ENCODE data around the gene RHBDD3. TPM values are rescaled to one million over a fixed set of nuclear protein-coding genes. Genes with fewer than 3 reads are reported as not detected.

RHBDD3 gene
- total RNA-seq, 2 donors from 2014 or later = 23.9 to 36.7 TPM

GRCh38 chr22:29260601-29261315 is 7.0 kb downstream of the RHBDD3 start:
- no peak for ATAC-seq (ENCODE audit: insufficient number of reproducible peaks, low FRiP score, low read depth)
- H3K36me3 ChIP-seq = peaks cover 5% of the 10 kb centered on the region

GRCh38 chr22:29260031-29260560 is 7.7 kb downstream of the RHBDD3 start:
- Histone ChIP-seq H3K4me3 (no peak overlapping the region), H3K27me3 (replicated peaks; ENCODE audit: insufficient read depth) (no peaks in the 10 kb centered on the region), H3K9me3 (no peaks in the 10 kb centered on the region), H3K27ac (no peak overlapping the region), H3K4me1 (ENCODE audit: control insufficient read depth in 1 of 2, low read depth in 2 of 2) (no peaks in the 10 kb centered on the region), H3K36me3 (peaks cover 5% of the 10 kb centered on the region)
- no peak for TF ChIP-seq CTCF (IDR thresholded peaks at IDR 0.05)
- ATAC-seq (ENCODE audit: insufficient number of reproducible peaks, low FRiP score, low read depth) (no peak), DNase-seq (ENCODE audit: low spot score) (no peak)

More at GRCh38 chr22:29260601-29261315, 7.0 kb downstream of the RHBDD3 start:
- Histone ChIP-seq H3K27ac (no peak overlapping the region), H3K27me3 (replicated peaks; ENCODE audit: insufficient read depth) (no peaks in the 10 kb centered on the region), H3K4me1 (ENCODE audit: control insufficient read depth in 1 of 2, low read depth in 2 of 2) (no peaks in the 10 kb centered on the region), H3K4me3 (no peak overlapping the region), H3K9me3 (no peaks in the 10 kb centered on the region)
- DNase-seq (ENCODE audit: low spot score) = no peak
- TF ChIP-seq CTCF (IDR thresholded peaks at IDR 0.05) = no peak

GRCh38 chr22:29259253-29259899 is 8.4 kb downstream of the RHBDD3 start:
- Histone ChIP-seq H3K4me3 (no peak overlapping the region), H3K36me3 (peaks cover 5% of the 10 kb centered on the region), H3K4me1 (ENCODE audit: control insufficient read depth in 1 of 2, low read depth in 2 of 2) (no peaks in the 10 kb centered on the region), H3K9me3 (no peaks in the 10 kb centered on the region), H3K27ac (no peak overlapping the region), H3K27me3 (replicated peaks; ENCODE audit: insufficient read depth) (no peaks in the 10 kb centered on the region)
- DNase-seq (ENCODE audit: low spot score) (no peak), ATAC-seq (ENCODE audit: insufficient number of reproducible peaks, low FRiP score, low read depth) (no peak)
- TF ChIP-seq CTCF (IDR thresholded peaks at IDR 0.05) = no peak

- ATAC-seq (ENCODE audit: insufficient number of reproducible peaks, low FRiP score, low read depth) (no peak), DNase-seq (ENCODE audit: low spot score) (no peak)
- Histone ChIP-seq H3K27ac (no peak overlapping the region), H3K4me1 (ENCODE audit: control insufficient read depth in 1 of 2, low read depth in 2 of 2) (no peaks in the 10 kb centered on the region), H3K9me3 (no peaks in the 10 kb centered on the region), H3K27me3 (replicated peaks; ENCODE audit: insufficient read depth) (no peaks in the 10 kb centered on the region), H3K4me3 (no peak overlapping the region), H3K36me3 (peaks cover 2% of the 10 kb centered on the region)
- TF ChIP-seq CTCF (IDR thresholded peaks at IDR 0.05) = no peak
Observed at GRCh38 chr22:29258407-29259252, 9.2 kb downstream of the RHBDD3 start.

- Histone ChIP-seq H3K4me1 (ENCODE audit: control insufficient read depth in 1 of 2, low read depth in 2 of 2) (no peaks in the 10 kb centered on the region), H3K27me3 (replicated peaks; ENCODE audit: insufficient read depth) (no peaks in the 10 kb centered on the region), H3K4me3 (no peak overlapping the region), H3K36me3 (no peaks in the 10 kb centered on the region), H3K9me3 (no peaks in the 10 kb centered on the region), H3K27ac (no peak overlapping the region)
- no peak for DNase-seq (ENCODE audit: low spot score)
- TF ChIP-seq CTCF (IDR thresholded peaks at IDR 0.05) = no peak
- no peak for ATAC-seq (ENCODE audit: insufficient number of reproducible peaks, low FRiP score, low read depth)
Observed at GRCh38 chr22:29257751-29258181, 10.0 kb downstream of the RHBDD3 start.

Data from thoracic aorta (tissue), 2 donors.